CD4-positive, alpha-beta T cell (primary cell): ENCODE data around the gene DUS4L. TPM values are rescaled to one million over a fixed set of nuclear protein-coding genes. Genes with fewer than 3 reads are reported as not detected.
A peak's percentile ranks its signal among the peaks of the same experiment; 100 is the strongest.

Experiments used
- ATAC-seq: fragments of 200-7000 bp; cut with Tn5 transposase; one replicate; pipeline ENCODE4 v1.10.0; 2022; ENCODE audit warnings: mild to moderate bottlenecking; ENCODE audit not compliant: poor library complexity
- CTCF ChIA-PET: fragments of 350-600 bp; sonication (Branson Sonifier 250); formaldehyde crosslinking; loops from one replicate; lab custom pipeline; 2021; ENCODE audit warnings: antibody characterized with exemption, inconsistent platforms; lab: Charles Lee
- POLR2A ChIA-PET: fragments of 350-600 bp; sonication (Branson Sonifier 250); formaldehyde crosslinking; loops from one replicate; lab custom pipeline; 2021; ENCODE audit warnings: antibody characterized with exemption, inconsistent platforms; lab: Charles Lee
- DNase-seq, 14 experiments: peaks; one replicate each; pipeline ENCODE4 v3.0.0-alpha.2; 2013 to 2020; ENCODE audit warnings: mixed read lengths in 2 of 14
- H3K27ac ChIP-seq, 2 donors: one replicate each; pipeline versions ENCODE4 v1.5.1 to v1.7.0; 2013; ENCODE audit warnings: low read length in 2 of 2, low read depth in 1 of 2, mild to moderate bottlenecking in 1 of 2
- H3K27me3 ChIP-seq, 2 experiments: 1 replicate in 1 of 2; 2 replicates in 1 of 2; pipeline versions ENCODE4 v1.6.1 to v1.7.0; 2013; ENCODE audit warnings: low read length in 2 of 2, control low read depth in 1 of 2, mild to moderate bottlenecking in 1 of 2, moderate library complexity in 1 of 2; ENCODE audit not compliant: insufficient read depth in 2 of 2, control insufficient read depth in 1 of 2
- H3K36me3 ChIP-seq: one replicate; pipeline ENCODE4 v1.6.1; 2013; ENCODE audit warnings: low read length, control low read depth; ENCODE audit not compliant: insufficient read depth
- H3K4me1 ChIP-seq: one replicate; pipeline ENCODE4 v1.6.1; 2013; ENCODE audit warnings: low read length, control low read depth; ENCODE audit not compliant: insufficient read depth
- H3K4me3 ChIP-seq: one replicate; pipeline ENCODE4 v1.5.1; 2013; ENCODE audit warnings: mild to moderate bottlenecking, low read length, moderate library complexity
- H3K9me3 ChIP-seq, 2 experiments: 1 replicate in 1 of 2; 2 replicates in 1 of 2; pipeline versions ENCODE4 v1.6.1 to v1.7.0; 2013; ENCODE audit warnings: low read length in 2 of 2, mild to moderate bottlenecking in 2 of 2, control low read depth in 1 of 2, moderate library complexity in 1 of 2; ENCODE audit not compliant: control insufficient read depth in 1 of 2, insufficient read depth in 1 of 2
- H3K27ac Mint-ChIP-seq: one replicate; pipeline ENCODE4 v1.8.0; 2020; ENCODE audit warnings: mixed read lengths
- H3K27me3 Mint-ChIP-seq: one replicate; pipeline ENCODE4 v1.8.0; 2021; ENCODE audit warnings: mixed read lengths
- H3K36me3 Mint-ChIP-seq: one replicate; pipeline ENCODE4 v1.8.0; 2021; ENCODE audit warnings: low read depth, mixed read lengths
- H3K4me1 Mint-ChIP-seq: one replicate; pipeline ENCODE4 v1.8.0; 2021; ENCODE audit warnings: low read depth, mixed read lengths
- H3K4me3 Mint-ChIP-seq: one replicate; pipeline ENCODE4 v1.8.0; 2020; ENCODE audit warnings: mild to moderate bottlenecking, mixed read lengths
- H3K9me3 Mint-ChIP-seq: one replicate; pipeline ENCODE4 v1.8.0; 2020; ENCODE audit warnings: mixed read lengths
- intact Hi-C, 2 experiments: fragments of 100-400 bp; cut with DNase I in 1 of 2; cut with micrococcal nuclease in 1 of 2; formaldehyde crosslinking; loops; one replicate each; pipeline versions ENCODE4 v1.15.1 to v1.9.0; 2023 to 2025; cut with DNase I, micrococcal nuclease
- total RNA-seq, 174 experiments: library from RNA in 2 of 174; stranded (reverse) in 2 of 174; gene quantifications; one replicate each; pipeline ENCODE4 v1.2.3 and lab custom pipeline; 2021 to 2026
- TF ChIP-seq, protein P1 (sequence below): fragments of 200-600 bp; IDR thresholded peaks from one replicate; pipeline ENCODE4 v1.8.0; 2022; ENCODE audit warnings: antibody characterized with exemption, mild to moderate bottlenecking

DUS4L gene
- total RNA-seq, 2 experiments from 2014 or later = 14.3 to 14.4 TPM

DNA sequence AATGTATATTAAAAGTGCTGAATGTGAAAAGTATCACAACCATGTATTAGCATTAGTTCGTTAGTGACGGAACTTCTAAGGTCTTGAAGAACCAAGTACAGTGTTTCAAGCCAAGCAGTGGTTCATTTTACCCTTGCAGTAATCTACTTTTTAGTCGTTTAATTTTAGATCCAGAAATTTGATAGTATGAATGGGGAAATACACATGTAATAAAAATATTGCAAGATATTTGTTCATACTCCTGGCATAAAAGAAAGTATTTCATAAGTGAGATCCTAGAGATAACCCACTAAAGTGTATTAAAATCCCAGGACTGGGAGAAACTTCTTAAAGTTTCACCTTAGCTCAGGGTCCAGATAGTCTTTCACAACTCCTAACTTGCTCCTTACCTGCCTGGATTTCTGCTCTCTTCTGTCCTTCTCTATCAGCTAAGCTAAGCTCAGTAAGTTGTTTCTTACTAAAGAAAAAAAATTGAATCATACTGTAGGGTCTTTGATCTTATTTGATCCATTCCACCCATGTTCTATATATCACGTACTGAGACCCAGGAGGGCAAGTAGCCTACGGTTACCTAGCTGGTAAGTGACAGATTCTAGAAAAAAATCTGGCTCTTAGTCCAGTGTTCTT is 17.7 kb downstream of the DUS4L start:
- Mint-ChIP-seq H3K9me3 (no peaks in the 10 kb centered on the region), H3K27ac (peak overlapping the region; percentile 21), H3K36me3 (peaks cover 22% of the 10 kb centered on the region), H3K27me3 (no peaks in the 10 kb centered on the region), H3K4me3 (peak overlapping the region; percentile 55), H3K4me1 (peaks cover 26% of the 10 kb centered on the region)
- CTCF ChIA-PET = interaction anchor here (1.0 kb wide), 1 partner anchor 22 kb away, joined by 3 read pairs; no protein-coding TSS in a partner anchor
- intact Hi-C loops = loop anchor here (2.0 to 10.0 kb wide), 3 partner anchors 17 to 313 kb away; partner anchors contain the start of genes COG5 (in 1 of the 2), DLD (in 1 of the 2) and DUS4L (in 1 of the 2)
- Histone ChIP-seq H3K4me3 (no peak overlapping the region), H3K36me3 (no peaks in the 10 kb centered on the region), H3K4me1 (peaks cover 7% of the 10 kb centered on the region), H3K27me3 (no peaks in the 10 kb centered on the region), H3K27ac (no peak overlapping the region), H3K9me3 (no peaks in the 10 kb centered on the region)
- TF ChIP-seq, protein P1, sequence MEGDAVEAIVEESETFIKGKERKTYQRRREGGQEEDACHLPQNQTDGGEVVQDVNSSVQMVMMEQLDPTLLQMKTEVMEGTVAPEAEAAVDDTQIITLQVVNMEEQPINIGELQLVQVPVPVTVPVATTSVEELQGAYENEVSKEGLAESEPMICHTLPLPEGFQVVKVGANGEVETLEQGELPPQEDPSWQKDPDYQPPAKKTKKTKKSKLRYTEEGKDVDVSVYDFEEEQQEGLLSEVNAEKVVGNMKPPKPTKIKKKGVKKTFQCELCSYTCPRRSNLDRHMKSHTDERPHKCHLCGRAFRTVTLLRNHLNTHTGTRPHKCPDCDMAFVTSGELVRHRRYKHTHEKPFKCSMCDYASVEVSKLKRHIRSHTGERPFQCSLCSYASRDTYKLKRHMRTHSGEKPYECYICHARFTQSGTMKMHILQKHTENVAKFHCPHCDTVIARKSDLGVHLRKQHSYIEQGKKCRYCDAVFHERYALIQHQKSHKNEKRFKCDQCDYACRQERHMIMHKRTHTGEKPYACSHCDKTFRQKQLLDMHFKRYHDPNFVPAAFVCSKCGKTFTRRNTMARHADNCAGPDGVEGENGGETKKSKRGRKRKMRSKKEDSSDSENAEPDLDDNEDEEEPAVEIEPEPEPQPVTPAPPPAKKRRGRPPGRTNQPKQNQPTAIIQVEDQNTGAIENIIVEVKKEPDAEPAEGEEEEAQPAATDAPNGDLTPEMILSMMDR = no peak
- POLR2A ChIA-PET = interaction anchor here (1.2 to 1.5 kb wide), 4 partner anchors 18 to 162 kb away, joined by 3 to 5 read pairs (median 4); partner anchors contain the start of genes COG5 and DUS4L
- DNase-seq (no peak), ATAC-seq (no peak)

DNA sequence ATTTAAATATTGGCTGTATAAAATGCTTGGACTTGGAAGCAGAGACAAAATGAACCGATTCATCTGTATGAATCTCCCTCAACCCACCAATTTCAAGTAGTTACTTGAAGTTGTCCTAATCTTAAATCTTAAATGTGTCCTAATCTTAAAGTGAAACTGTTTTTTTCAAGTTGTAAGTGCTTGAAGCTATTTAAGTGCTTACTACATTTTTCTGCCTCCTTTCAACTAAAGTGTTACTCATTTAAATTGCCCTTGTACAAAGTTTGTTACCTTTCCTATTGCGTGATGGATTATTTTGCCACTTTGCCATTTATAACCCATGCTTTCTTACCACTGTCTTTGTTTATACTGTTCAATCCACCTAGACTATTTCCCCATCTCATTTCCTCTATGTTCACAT is 19.1 kb downstream of the DUS4L start:
- TF ChIP-seq, protein P1 = no peak
- Mint-ChIP-seq H3K36me3 (peaks cover 20% of the 10 kb centered on the region), H3K27me3 (no peaks in the 10 kb centered on the region), H3K27ac (no peak overlapping the region), H3K4me3 (peak overlapping the region; percentile 65), H3K9me3 (no peaks in the 10 kb centered on the region), H3K4me1 (peaks cover 26% of the 10 kb centered on the region)
- Histone ChIP-seq H3K27ac (no peak overlapping the region), H3K36me3 (no peaks in the 10 kb centered on the region), H3K9me3 (no peaks in the 10 kb centered on the region), H3K27me3 (no peaks in the 10 kb centered on the region), H3K4me3 (no peak overlapping the region), H3K4me1 (peaks cover 7% of the 10 kb centered on the region)
- ChIA-PET CTCF (interaction anchor here (2.2 kb wide), 1 partner anchor 19 kb away, joined by 5 read pairs; the partner anchor contains the start of genes COG5 and DUS4L), POLR2A (interaction anchor here (0.7 kb wide), 1 partner anchor 69 kb away, joined by 3 read pairs; no protein-coding TSS in a partner anchor)
- ATAC-seq = no peak
- intact Hi-C loops = loop anchor here in 1 of 2 experiments (10.0 kb wide), 1 partner anchor 312 kb away; the partner anchor contains the start of gene DLD
- no peak for DNase-seq

DNA sequence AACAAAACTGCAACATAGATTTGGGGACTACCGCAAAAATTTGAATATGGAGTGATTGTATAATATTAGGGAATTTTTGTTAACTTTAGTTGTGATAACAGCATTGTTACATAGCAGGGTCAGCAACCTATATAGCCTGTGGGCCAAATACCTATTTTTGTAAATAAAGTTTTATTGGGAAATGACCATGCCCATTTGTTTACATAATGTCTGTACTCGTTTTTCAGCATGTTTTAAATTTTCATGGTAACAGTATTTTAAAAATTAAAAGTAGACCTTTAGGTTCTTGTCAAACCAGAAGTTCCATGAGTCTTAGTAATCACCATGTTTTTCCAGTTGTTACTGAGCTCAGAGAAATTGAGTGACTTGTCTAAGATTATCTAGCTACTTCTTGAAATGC is 20.9 kb downstream of the DUS4L start:
- DNase-seq (no peak), ATAC-seq (no peak)
- Histone ChIP-seq H3K27ac (no peak overlapping the region), H3K4me3 (no peak overlapping the region), H3K4me1 (peaks cover 5% of the 10 kb centered on the region), H3K9me3 (no peaks in the 10 kb centered on the region), H3K27me3 (no peaks in the 10 kb centered on the region), H3K36me3 (no peaks in the 10 kb centered on the region)
- Mint-ChIP-seq H3K36me3 (peaks cover 24% of the 10 kb centered on the region), H3K9me3 (no peaks in the 10 kb centered on the region), H3K27me3 (no peaks in the 10 kb centered on the region), H3K4me1 (peaks cover 22% of the 10 kb centered on the region), H3K4me3 (no peak overlapping the region), H3K27ac (no peak overlapping the region)
- TF ChIP-seq, protein P1 = no peak
- intact Hi-C loops = loop anchor here in 1 of 2 experiments (10.0 kb wide), 1 partner anchor 310 kb away; the partner anchor contains the start of gene DLD
- POLR2A ChIA-PET = no interaction called here
- CTCF ChIA-PET = interaction anchor here (2.2 kb wide), 1 partner anchor 21 kb away, joined by 5 read pairs; the partner anchor contains the start of genes COG5 and DUS4L
